Measurements from ENCODE around the gene PPP2R2B. TPM values are rescaled to one million over a fixed set of nuclear protein-coding genes. Genes with fewer than 3 reads are reported as not detected.

PPP2R2B gene
- polyA plus RNA-seq, 2 of the 4 experiments (the other 2 are of a cell fraction): not detected

- DNase-seq (ENCODE audit: low read depth in 1 of 2, low spot score in 1 of 2) (no peak), FAIRE-seq (no peak), ATAC-seq (no peak)
- TF ChIP-seq CTCF (IDR thresholded peaks at IDR 0.05) (no peak), CHD2 (IDR thresholded peaks at IDR 0.05; ENCODE audit: low read length, partially characterized antibody) (no peak), RAD21 (conservative IDR thresholded peaks at IDR 0.05 in 1 of 2, IDR thresholded peaks at IDR 0.05 in 1 of 2) (no peak), FOSL2 (IDR thresholded peaks at IDR 0.05) (no peak), FOSL2 (CRISPR knock-in tag; IDR thresholded peaks at IDR 0.05) (no peak), MAX (IDR thresholded peaks at IDR 0.05) (no peak), POLR2AphosphoS2 (conservative IDR thresholded peaks at IDR 0.05; ENCODE audit: low read length) (no peak), ZC3H11A (IDR thresholded peaks at IDR 0.05) (no peak), HOXB13 (CRISPR knock-in tag; IDR thresholded peaks at IDR 0.05; ENCODE audit: low read depth) (no peak), RARB (CRISPR knock-in tag; IDR thresholded peaks at IDR 0.05) (no peak), HEYL (CRISPR knock-in tag; IDR thresholded peaks at IDR 0.05) (no peak)
- Histone ChIP-seq H3K4me1 (no peaks in the 10 kb centered on the region), H3K9me3 (no peaks in the 10 kb centered on the region), H3K4me3 (no peak overlapping the region), H3K4me2 (no peak overlapping the region), H3K27ac (no peak overlapping the region)
- POLR2A ChIA-PET: no interaction called here
- WGBS (ENCODE audit: missing lambda C conversion rate): 31% methylated on average over 3 of the region's 3 CpGs
- CTCF ChIA-PET: interaction anchor here (1.1 to 1.2 kb wide), 2 partner anchors 9 to 20 kb away, joined by 3 to 5 read pairs; partner anchors contain the start of gene PPP2R2B
These were observed 9.9 kb upstream of the PPP2R2B start for GRCh38 chr5:146888351-146888978.

GRCh38 chr5:146884066-146884626, 5.6 kb upstream of the PPP2R2B start:
- Histone ChIP-seq H3K9me3 (no peaks in the 10 kb centered on the region), H3K4me1 (no peaks in the 10 kb centered on the region), H3K27ac (no peak overlapping the region), H3K4me3 (no peak overlapping the region), H3K4me2 (no peak overlapping the region)
- no peak for ATAC-seq
- DNase-seq (ENCODE audit: low read depth in 1 of 2, low spot score in 1 of 2): no peak
- ChIA-PET POLR2A (no interaction called here), CTCF (no interaction called here)
- 22% methylated on average over 5 of the region's 5 CpGs for WGBS (ENCODE audit: missing lambda C conversion rate)
- TF ChIP-seq JUN (IDR thresholded peaks at IDR 0.05) (no peak), SMC3 (IDR thresholded peaks at IDR 0.05) (no peak), RAD21 (conservative IDR thresholded peaks at IDR 0.05 in 1 of 2, IDR thresholded peaks at IDR 0.05 in 1 of 2) (no peak), PBX3 (IDR thresholded peaks at IDR 0.05) (no peak), FOXS1 (CRISPR knock-in tag; IDR thresholded peaks at IDR 0.05) (no peak)
- FAIRE-seq: no peak

- H3K27ac ChIP-seq: no peak overlapping the region
- no peaks in the 10 kb centered on the region for H3K9me3 ChIP-seq
- CTCF ChIA-PET: no interaction called here
- DNase-seq (ENCODE audit: low read depth in 1 of 2, low spot score in 1 of 2): no peak
- H3K4me2 ChIP-seq: no peak overlapping the region
- TF ChIP-seq KDM5A (IDR thresholded peaks at IDR 0.05) (no peak), FOXS1 (CRISPR knock-in tag; IDR thresholded peaks at IDR 0.05) (no peak)
- FAIRE-seq: no peak
- no peak overlapping the region for H3K4me3 ChIP-seq
- H3K4me1 ChIP-seq: no peaks in the 10 kb centered on the region
- WGBS (ENCODE audit: missing lambda C conversion rate): 15% methylated on average over 2 of the region's 2 CpGs
- no peak for ATAC-seq
- POLR2A ChIA-PET: no interaction called here
These were observed 5.0 kb upstream of the PPP2R2B start for GRCh38 chr5:146883511-146883910.

GRCh38 chr5:146880966-146881365, 2.4 kb upstream of the PPP2R2B start:
- 18% methylated on average over 7 of the region's 7 CpGs for WGBS (ENCODE audit: missing lambda C conversion rate)
- H3K4me1 ChIP-seq: peaks cover 6% of the 10 kb centered on the region; the same call in 1 of the 3 replicates
- CTCF ChIA-PET: interaction anchor here (0.6 kb wide), 1 partner anchor 673 kb away, joined by 3 read pairs; no protein-coding TSS in a partner anchor
- ATAC-seq (no peak), DNase-seq (ENCODE audit: low read depth in 1 of 2, low spot score in 1 of 2) (no peak), FAIRE-seq (no peak)
- H3K9me3 ChIP-seq: no peaks in the 10 kb centered on the region
- TF ChIP-seq NR3C1 (IDR thresholded peaks at IDR 0.05): no peak
- TF ChIP-seq EHF (CRISPR knock-in tag; IDR thresholded peaks at IDR 0.05): no peak
- no peak for TF ChIP-seq KDM1A (IDR thresholded peaks at IDR 0.05; ENCODE audit: low read depth)
- no peak for TF ChIP-seq BCL3 (IDR thresholded peaks at IDR 0.05)
- TF ChIP-seq E2F6 (IDR thresholded peaks at IDR 0.05; ENCODE audit: borderline replicate concordance, low read depth): no peak
- TF ChIP-seq CEBPB (IDR thresholded peaks at IDR 0.05): no peak
- TF ChIP-seq HES2 (IDR thresholded peaks at IDR 0.05): no peak
- TF ChIP-seq CBX8 (IDR thresholded peaks at IDR 0.05): no peak
- no peak for TF ChIP-seq MYC (IDR thresholded peaks at IDR 0.05; ENCODE audit: borderline replicate concordance, low read length)
- TF ChIP-seq EP300 (IDR thresholded peaks at IDR 0.05): no peak
- no peak for TF ChIP-seq POLR2AphosphoS2 (conservative IDR thresholded peaks at IDR 0.05; ENCODE audit: low read length)
- TF ChIP-seq JUNB (IDR thresholded peaks at IDR 0.05): no peak
- TF ChIP-seq FOXS1 (CRISPR knock-in tag; IDR thresholded peaks at IDR 0.05): no peak
- POLR2A ChIA-PET: no interaction called here
- no peak overlapping the region for H3K4me3 ChIP-seq
- no peak overlapping the region for H3K4me2 ChIP-seq
- H3K27ac ChIP-seq: no peak overlapping the region
